Measurements from ENCODE around the gene TVP23C.
"Not testable (repeated sequence)": the region's sequence is repeated elsewhere in the genome, so short reads cannot be mapped to it uniquely, and the experiment has no call there.

Gene TVP23C

DNA sequence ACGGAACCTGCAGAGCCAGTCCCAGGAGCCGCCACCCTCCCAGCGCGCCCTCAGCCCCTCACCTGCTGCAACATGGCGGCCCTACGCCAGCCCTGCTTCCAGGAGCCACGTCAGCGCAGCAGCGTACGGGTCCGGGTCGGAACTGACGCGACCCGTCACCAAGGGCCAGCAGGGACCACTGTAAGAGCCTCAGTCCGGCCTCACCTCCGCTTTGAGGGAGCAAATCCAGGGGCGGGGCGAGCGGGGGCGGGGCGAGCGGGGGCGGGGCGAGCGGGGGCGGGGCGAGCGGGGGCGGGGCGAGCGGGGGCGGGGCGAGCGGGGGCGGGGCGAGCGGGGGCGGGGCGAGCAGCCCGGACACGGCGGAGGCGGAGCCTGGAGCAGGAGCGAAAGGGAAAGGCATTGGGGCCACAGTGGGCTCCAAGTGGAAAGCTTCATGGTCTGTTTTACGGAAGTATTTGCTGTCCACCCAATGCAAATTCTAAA is at the start of gene TVP23C:
TSS of gene TVP23C (minus strand) at position 109 of the 483 bp plus-strand sequence. CDS start at position 74, 35 bp downstream.
- DNase-seq, result peak; percentile 0

DNA sequence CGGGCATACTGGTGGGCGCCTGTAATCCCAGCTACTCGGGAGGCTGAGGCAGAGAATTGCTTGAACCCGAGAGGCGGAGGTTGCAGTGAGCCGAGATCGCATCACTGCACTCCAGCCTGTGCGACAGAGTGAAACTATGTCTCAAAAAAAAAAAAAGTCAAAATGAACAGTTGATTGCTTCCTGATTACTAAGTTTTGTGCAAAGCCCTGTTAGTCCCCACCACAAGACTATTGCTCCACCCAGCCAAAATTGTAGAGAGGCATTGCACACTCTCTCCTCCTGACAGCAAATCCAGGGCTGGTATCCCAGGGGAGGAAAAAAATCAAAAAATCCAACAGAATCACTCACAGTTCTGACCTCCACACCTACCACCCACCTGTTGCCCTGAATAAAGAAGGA is 29.7 kb upstream of the TVP23C start:
- DNase-seq, result not testable (repeated sequence)

DNA sequence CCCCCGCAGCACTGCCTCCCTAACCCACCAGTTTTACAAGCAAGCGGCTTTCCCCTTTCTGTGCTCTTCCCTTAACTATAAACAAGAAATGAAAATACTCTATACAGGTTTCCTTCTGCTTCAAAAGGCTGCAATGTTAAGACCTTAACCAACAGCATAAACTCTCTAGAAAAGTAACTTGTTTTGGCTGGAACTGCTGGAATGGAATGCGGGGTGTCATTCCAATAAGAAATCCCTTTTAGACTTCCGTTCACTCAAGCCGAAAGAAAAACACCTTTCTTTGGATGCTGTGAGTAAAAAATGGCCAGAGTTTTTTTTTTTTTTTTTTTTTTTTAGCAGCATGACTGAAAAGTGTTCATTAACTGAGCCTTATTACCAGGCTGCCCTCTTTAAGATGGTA is 28.7 kb upstream of the TVP23C start:
- DNase-seq, result not testable (repeated sequence)

DNA sequence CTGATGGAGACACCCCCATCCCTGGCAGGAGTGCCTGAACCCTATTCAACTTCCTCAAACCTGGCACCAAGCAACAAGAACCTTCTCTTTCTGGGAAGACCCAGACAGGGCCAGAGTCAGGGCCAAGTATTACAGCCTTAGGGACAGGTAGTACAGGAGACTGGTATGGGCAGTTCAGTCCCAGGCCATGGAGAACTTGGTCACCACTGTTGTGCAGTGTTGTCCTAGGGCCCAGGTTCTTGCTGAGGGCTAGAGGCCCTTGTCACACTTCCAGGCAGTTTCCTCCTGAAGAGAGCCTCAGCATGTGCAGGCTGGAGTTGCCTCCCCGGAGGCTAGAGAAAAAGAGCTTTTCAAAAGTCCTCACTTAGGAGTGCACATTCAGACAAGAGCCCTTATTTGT is 27.6 kb upstream of the TVP23C start:
- DNase-seq, result not testable (repeated sequence)

DNA sequence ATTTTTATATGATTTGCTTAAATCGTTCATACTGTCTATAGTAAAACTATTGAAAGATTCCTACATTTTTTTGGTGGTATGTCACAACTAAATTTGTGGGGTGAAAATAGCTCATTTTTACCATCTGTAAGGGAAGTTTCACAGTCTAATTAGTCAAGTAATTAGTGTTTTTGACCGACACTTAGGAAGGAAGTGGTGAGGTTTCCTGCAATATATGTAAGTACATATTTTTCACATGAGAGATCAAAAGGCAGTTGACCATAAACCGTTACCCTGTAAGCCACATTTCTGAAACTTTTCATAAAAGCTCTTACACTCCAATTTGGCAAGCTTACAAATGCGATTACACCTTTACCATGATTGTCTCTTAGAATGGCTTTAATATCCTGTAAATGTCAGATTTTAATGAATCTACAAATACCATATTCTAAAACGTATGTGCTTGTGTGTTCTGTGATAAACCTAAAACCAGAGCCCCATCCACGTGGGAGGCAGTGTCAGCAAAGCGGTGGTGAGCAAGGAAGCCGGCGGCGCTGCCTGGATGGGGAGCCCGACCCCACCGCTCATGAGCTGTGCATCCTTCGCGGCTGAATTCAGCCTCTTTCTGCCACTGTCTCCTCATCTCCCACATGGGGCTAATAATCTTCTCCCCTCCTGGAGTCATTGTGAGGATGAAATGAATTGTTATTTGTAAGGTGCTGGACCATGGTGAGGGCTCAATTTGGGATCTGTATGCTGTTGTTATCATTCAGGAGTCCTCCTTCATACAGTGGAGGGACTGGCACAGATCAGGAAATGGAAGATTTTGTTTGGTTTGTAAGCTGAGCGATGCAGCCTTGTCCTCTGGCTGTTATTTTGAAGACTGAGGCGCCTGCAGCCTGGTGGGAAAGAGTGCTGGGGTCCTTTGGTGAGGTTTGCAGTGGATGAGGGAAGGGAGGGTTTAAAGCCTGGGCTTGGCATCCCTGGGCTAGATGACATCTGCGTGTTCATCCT is 26.6 kb upstream of the TVP23C start:
- not testable (repeated sequence) for DNase-seq

DNA sequence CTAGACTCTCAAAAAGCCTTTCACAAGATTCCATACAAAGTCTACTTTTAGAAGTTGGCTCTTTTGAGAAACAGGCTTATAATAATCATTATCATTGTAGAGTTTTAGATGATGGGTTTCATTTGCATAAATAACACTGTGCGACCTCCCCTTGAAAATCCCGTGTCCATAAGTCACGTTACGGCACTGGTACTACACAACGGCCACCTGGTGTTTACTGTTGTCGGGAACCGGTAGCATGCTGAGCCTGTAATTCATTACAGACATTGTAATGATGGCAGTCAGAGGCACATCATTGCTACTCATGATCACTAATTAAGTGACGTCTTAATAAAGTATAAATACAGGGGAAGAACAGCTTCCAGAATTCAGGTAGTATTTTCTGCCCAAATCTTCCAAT is 24.7 kb upstream of the TVP23C start:
- not testable (repeated sequence) for DNase-seq

DNA sequence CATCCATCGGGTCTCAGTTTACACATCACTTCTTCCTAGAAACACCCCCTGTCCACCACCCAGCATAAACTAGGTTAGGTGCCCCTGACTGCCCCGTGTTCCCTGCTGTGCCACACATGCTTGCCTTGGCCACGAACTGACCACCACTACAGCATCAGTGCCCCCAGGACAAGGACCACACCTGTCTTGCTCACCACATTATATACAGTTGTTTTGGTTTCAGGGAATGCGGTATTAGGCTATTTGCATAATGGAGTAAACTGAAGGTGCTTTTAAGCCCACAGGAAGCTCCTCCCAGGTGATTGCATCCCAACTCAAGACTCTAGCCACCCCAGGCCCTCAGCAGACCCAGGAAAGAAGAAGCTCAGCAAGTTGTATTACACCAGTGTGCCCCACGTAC is 20.0 kb upstream of the TVP23C start:
- not testable (repeated sequence) for DNase-seq

DNA sequence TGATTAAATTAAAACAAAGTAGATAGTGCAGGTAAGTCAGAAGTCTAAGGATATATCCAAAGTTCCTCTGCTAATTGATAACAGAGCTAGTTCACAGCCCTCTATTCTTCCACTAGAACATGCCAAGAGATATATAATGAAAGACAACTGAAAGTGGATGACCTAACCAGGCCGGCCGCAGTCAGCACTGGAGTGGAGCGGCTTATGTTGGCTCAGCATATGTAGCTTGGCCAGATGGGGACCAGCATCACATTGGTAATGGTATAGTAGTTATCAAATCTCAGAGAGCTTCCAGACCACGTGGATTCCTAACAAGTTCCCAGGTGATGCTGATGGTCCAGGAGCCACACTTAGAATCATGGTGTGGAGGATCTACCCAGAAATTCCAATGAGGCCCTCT is 18.2 kb upstream of the TVP23C start:
- DNase-seq, result not testable (repeated sequence)

DNA sequence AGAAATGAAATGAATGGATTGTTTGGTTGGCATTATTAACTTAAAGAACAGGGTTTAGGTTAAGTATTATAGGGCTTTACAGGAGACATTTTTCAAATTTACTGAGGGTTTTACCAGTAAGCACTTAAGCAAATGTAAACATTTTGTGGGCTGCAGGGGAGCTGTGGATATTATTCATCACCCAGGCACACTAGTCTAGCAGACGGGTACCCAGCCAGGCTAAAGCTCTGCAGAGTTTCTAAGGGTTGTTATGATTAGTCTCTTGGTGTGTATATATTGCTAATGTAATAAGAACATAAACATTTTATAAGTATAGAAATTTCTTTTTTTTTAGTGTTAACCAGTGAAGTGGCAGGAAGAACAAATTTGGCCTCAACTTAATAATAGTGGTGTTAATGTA is 13.6 kb upstream of the TVP23C start:
- DNase-seq, result not testable (repeated sequence)

DNA sequence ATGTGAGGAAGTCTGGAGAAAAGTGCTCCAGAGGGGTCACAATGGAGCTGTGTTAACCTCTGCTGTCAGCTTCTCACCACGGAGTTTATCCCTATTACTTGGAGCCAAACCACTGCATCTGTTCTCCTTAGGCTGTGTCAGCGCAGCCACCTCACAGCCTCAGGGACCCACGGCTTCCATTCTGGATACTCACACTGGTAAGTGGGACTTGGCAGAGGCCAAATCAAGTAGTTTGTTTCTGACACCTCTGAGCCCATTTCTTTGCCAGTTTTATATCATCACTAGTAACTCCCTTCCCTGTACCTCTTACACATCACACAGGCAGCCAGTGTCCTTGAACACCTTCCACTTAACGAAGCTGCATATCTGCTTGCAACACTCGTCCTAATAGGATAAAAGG is 11.4 kb upstream of the TVP23C start:
- not testable (repeated sequence) for DNase-seq

DNA sequence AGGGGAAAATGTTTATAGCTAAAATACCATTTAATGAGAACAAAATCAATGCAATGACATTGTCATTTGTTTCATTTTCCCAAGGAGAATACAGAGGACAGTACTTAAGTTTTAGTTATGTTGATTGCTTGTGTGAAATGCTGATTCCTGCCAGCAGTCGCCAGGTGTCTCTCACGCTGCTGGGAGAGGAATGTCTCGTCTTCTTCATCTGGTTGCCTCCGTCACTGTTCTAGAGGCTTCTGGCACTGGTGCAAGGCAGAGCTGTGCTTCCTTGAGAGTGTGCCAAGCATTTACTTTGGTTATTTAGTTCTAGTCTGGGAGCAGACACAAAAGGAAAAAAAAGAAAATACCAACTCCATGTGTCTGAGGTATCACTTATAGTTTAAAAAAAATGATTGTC is 10.6 kb upstream of the TVP23C start:
- not testable (repeated sequence) for DNase-seq

DNA sequence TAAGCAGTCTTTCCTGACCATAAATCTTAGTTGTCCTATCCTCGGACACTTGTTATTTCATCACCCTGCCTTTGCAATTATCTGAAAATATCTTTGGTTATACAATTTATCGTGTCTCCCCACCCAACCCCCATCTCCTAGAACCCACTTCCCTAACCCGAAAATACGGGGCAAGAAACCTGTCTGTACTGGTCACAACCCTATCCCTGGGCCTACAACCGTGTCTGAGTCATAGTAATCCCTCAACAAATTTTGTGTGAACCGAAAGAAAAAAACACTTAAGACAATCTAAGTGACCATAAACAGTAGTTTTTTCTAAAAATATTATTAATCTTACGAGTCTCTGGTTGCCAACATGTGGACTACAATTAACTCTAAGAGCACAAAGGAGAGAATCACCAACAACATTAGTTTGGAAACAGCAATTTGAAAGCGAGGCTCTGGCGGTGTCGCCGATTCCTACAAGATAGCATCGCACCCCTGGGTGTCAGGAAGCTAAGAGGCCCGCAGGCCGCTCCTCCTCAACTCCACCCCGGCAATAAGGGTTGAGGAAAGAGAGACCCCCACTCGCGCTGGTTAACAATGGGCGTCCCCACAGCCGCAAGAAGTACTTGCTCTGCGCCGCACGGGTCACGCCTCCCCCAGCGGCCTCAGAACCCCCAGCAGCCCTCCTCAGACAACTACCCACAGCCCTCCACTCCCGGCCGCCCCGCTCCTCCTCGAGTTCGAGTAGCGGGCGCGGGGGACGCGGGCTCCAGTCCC is 489 bp downstream of the TVP23C start:
- DNase-seq, result not testable (repeated sequence)

DNA sequence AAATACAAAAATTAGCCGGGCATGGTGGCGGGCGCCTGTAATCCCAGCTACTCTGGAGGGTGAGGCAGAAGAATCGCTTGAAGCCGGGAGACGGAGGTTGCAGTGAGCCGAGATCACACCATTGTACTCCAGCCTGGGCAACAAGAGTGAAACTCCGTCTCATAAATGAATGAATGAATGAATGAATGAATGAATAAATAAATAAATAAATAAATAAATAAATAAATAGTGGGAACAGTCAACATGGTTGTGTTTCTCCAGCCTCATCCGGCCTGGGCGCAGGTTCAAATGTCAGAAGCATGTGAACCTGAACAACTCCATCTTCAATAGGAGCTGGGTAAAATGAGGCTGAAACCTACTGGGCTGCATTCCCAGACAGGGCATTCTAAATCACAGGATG is 1.8 kb downstream of the TVP23C start:
- not testable (repeated sequence) for DNase-seq

DNA sequence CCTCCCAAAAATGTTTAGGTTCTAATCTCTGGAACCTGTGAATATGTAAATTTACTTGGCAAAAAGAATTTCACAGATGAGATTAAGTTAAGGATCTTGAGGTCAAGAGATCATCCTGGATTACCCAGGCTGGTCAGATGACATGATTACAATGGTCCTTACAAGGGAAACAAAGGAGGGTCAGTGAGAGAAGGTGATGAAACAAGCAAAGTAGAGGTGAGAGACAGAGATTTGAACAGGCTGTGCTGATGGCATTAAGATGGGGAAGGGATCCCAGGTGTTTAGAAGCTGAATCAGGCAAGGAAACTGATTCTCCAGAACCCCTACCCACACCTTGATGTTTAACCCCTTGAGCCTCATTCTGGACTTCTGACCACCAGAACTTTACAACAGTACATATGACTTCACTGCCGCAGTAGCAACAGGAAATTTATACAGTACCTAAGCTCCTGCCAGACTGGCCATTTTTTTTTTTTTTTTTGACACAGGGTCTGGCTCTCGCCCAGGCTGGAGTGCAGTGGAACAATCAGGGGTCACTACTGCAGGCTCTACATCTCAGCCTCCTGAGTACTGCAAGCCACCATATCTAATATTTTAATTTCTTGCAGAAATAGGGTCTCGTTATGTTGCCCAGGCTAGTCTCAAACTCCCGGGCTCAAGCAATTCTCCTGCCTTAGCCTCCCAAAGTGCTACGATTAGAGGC is 4.7 kb downstream of the TVP23C start:
- DNase-seq, result not testable (repeated sequence)

DNA sequence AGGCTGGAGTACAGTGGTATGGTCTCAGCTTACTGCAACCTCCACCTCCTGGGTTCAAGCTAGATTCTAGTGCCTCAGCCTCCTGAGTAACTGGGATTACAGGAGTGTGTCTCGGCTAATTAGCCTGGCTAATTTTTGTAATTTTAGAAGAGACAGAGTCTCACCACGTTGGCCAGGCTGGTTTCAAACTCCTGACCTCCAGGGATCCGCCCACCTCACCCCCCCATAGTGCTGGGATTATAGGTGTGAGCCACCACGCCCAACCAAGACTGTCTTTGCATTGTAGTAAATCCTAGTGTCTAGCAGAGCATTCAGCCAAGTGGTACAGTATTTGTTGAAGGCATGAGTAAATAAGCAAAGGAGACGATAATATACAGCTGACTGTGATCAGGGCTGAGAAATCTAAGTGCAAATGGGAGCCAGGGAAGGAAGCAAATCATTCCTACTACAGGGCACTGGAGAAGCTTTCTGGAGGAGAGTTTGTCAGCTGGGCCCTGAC is 5.9 kb downstream of the TVP23C start:
- not testable (repeated sequence) for DNase-seq

DNA sequence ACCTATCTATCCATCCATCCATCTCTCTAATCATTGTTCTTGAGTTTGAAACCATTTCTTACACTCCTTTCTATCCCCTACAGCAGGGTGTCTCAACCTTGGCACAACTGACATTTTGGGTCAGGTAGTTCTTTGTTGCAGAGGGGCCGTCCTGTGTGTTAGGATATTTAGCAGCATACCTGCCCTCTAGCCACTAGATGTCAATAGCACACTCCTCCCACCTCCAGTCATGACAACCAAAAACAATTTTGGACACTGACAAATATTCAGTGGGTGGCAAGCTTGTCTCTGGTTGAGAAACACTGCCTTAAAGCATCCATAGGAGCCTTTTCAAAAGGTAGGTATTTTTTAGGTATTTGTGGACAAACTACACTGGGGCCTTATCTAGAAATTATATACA is 10.4 kb downstream of the TVP23C start:
- not testable (repeated sequence) for DNase-seq

DNA sequence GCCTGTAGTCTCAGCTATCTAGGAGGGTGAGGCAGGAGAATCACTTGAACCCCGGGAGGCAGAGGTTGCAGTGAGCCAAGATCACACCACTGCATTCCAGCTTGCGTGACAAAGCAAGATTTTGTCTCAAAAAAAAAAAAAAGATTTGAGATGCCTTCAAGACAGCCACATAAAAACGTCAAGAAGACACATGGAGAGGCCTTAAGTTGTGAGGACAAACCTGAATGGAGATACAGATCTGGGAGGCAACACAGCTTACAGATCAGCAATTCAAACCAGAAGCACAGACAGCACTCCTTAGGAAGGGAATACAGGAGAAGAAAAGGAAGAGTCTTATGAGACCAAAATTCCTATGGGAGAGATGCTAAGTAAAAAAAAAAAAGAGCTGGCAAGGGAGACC is 13.7 kb downstream of the TVP23C start:
- not testable (repeated sequence) for DNase-seq

DNA sequence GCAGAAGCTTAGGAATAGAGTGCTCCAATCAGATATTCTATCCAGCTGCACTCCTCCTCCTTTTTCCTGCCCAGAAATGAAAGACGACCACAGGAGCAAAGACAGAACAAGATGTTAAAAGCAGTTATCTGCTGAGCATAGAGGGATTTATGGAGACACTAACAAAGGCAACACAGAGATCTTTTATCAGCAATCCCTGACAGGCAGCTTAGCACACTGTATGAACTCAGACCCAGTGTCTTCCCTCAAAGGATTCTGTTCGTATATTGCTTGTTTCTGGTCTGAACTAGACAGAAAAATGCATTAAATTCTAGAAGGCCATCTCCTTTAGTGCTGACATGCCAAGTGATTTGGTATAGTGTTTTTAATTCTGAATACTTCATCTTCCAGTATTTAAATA is 16.7 kb downstream of the TVP23C start:
- DNase-seq, result not testable (repeated sequence)

DNA sequence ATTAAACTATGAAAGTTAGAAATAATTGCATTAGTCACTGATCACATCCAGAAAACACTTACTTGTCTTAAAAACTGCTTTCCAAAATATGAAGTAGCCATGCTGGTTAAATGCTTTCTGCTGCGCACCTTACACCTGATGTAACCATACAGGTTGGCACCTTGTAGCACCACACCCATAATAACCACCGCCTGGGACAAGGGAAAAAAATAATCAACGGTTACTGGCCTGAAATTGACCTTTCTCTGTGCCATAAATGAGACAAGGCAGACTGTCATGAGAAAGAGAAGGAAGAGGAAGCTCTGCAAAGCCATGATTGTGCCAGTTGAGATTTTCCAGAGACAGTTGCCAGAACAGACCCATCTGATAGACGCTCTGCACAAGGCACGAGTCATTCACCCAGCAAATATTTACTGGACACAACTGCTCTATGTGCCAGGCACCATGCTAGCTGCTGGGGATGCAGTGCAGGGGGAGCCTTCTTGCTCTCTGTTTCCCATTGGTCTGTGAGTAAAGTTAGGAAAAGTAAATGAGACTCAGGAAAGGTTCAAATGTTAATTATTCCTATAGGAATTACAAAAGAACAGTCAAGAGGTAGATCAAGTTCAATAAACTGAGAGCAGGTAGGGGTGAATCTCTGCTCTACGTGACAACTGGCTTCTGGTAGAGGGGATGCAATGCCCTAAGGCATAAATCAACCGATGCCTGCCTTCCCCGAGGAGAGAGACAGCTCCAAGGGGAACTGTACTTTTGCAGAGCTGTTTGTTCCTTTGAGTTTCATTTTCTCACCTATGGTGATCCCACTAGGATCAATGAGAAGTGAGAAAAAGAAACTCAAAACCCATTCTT is 22.7 kb downstream of the TVP23C start:
- DNase-seq, result not testable (repeated sequence)

DNA sequence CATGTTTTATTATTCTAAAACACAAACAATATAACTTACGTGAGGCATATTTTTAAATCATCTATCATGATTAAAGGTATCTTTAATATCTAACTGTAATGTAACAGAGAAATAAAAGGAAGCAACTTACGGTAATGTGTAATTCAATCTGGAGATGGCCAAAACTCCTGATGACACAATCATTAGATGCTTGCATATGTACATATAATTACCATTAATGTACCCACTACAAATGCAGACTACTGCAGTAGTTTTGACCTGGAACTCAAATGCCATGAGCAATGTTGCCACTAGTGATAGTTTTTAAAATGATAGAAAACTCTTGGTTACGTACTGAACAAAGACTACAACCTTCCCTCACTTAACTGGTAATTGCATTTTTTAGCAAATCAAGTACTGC is 30.2 kb downstream of the TVP23C start:
- DNase-seq, result not testable (repeated sequence)
